HUES64 (cell line): ENCODE measurements around the gene CTRB1.
"Not testable (repeated sequence)": the region's sequence is repeated elsewhere in the genome, so short reads cannot be mapped to it uniquely, and the experiment has no call there.

ENCODE experiments used
- H3K27ac ChIP-seq: 2 replicates; pipeline ENCODE4 v1.7.0; 2013; ENCODE audit warnings: low read depth, low read length, inconsistent platforms
- H3K27me3 ChIP-seq: 2 replicates; pipeline ENCODE4 v1.6.1; 2013; ENCODE audit warnings: mild to moderate bottlenecking, low read length; ENCODE audit not compliant: insufficient read depth
- H3K36me3 ChIP-seq: 2 replicates; pipeline ENCODE4 v1.6.1; 2013; ENCODE audit warnings: mild to moderate bottlenecking, low read length; ENCODE audit not compliant: insufficient read depth
- H3K4me1 ChIP-seq: 2 replicates; pipeline ENCODE4 v1.6.1; 2013; ENCODE audit warnings: mild to moderate bottlenecking, low read length, moderate library complexity; ENCODE audit not compliant: insufficient read depth
- H3K4me3 ChIP-seq: 2 replicates; pipeline ENCODE4 v1.5.1; 2013; ENCODE audit warnings: mild to moderate bottlenecking, low read length, moderate library complexity
- H3K9ac ChIP-seq: 2 replicates; pipeline ENCODE4 v1.6.1; 2013; ENCODE audit warnings: mild to moderate bottlenecking, low read depth, low read length
- H3K9me3 ChIP-seq: 2 replicates; pipeline ENCODE4 v1.6.1; 2013; ENCODE audit warnings: low read depth, low read length; ENCODE audit not compliant: insufficient read depth
- WGBS: fragments of 150-250, 120-280 bp; methylation state at CpG from one replicate; pipeline ENCODE4 v1.1.7; 2013; ENCODE audit warnings: missing lambda C conversion rate; 5-methylcytosine and 5-hydroxymethylcytosine counted together

Gene CTRB1

DNA sequence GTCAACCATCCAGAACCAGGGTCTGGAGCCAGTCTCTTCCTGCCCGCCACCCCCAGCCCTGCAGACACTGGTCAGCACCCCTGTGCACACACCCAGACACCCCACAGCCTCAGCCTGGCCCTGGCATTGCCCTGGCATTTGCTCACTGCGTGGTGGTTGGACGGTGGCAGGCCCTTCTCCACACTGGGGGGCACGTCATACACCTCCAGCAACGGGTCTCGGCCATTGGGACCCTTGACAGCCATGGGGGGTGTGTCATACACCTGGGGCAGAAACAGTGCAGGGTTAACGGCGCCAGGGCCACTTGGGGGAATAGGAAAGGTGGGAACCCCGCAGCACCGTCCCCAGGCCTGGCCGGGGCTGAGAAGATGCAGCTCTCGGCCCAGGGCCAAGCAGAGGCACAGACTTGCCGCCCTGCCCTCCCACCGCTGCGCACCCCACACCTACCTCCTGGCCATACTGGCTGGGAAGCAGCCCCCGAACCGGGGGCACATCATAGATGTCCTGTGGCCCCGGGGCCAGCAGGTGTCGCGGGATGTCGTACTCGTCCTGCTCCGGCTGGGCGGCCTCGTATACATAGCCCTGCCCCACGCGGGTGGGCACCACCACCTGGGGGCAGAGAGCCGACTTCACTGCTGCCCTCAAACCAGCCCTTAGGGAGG is 18.1 kb downstream of the CTRB1 start:
- 96% methylated on average over 28 of the region's 28 CpGs for WGBS
- Histone ChIP-seq H3K36me3 (peaks cover 71% of the 10 kb centered on the region), H3K9ac (no peak overlapping the region), H3K4me1 (peaks cover 4% of the 10 kb centered on the region; the same call in 1 of the 2 replicates), H3K9me3 (no peaks in the 10 kb centered on the region), H3K4me3 (no peak overlapping the region), H3K27ac (no peak overlapping the region), H3K27me3 (no peaks in the 10 kb centered on the region)

DNA sequence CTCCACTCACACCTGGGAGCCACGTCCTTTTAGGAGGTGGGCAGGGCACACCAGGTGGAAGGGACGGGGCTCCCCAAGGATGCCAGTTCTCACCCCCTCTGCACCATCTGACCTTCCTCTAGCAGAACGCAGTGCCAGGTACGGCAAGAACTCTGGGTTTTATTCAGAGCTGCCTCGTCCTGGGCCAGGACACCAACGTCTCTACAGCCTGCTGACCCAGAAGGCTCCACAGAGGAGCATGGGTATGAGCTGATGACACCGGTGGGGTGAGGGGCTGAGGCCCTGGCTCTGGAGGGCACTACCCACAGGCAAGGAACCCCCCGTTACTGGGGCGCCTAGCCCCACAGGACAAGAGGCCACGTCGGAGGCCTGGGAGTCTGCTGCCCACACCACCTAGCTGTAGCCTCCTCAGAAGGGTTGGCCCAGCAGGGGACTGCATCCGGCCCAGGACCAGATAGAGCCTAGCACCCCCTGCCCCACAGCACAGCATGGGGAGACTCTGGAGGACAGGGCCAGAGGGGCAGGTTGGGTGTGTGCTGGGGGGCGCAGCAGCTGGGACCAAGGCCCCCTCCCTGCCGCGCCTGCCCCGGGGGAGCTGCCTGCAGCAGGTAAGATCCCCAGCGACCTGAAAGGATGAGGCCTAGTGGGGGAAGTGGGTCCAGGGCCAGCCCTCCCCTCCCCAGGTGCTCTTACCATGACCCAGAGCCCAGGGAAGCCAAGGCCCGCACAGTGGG is 18.8 kb downstream of the CTRB1 start:
- Histone ChIP-seq H3K4me1 (peaks cover 4% of the 10 kb centered on the region; the same call in 1 of the 2 replicates), H3K27ac (peak overlapping the region; percentile 71; the same call in 1 of the 2 replicates), H3K9ac (0 out of 2 replicates have a peak overlapping the region, but pooled peaks have one; percentile 19), H3K4me3 (no peak overlapping the region), H3K36me3 (peaks cover 75% of the 10 kb centered on the region), H3K9me3 (no peaks in the 10 kb centered on the region), H3K27me3 (no peaks in the 10 kb centered on the region)
- 93% methylated on average over 18 of the region's 18 CpGs for WGBS

DNA sequence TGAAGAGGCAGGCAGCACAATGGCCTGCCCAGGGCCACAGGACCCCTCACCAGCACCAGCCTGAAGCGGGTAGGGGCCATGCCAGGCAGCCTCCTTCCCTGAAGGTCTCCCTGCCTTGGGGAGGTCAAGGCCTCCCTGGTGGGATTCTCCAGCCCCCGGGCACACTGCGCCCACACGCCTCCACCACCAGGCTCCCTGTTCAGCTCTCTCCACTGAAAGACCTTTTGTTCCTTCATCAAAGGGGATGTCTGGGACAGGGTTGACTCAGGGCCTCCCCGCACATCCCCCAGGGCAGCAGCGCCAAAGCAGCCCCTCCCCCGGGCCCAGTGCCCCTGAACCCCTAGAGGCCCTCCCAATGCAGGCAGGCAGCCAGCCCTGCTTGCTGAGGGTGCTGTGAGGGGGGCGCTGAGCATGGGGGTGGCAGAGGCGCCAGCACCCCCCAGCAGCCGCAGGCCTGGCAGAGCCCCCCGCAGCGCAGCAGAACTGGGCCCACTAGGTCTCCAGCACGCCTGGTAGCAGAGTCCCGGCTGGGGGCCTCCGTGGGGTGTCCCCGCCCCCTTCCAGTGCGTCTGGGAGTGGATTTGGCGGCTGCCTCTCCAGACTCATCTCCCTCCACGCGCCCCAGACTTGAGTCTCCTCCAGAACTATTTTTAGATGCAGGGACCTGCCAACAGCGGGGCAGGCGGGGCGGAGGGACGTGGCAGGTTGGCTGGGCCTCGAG is 19.5 kb downstream of the CTRB1 start:
- no peaks in the 10 kb centered on the region for H3K9me3 ChIP-seq
- H3K36me3 ChIP-seq: peaks cover 73% of the 10 kb centered on the region
- no peak overlapping the region for H3K4me3 ChIP-seq
- H3K27me3 ChIP-seq: no peaks in the 10 kb centered on the region
- H3K27ac ChIP-seq: peak overlapping the region; percentile 71
- WGBS: 87% methylated on average over 25 of the region's 25 CpGs
- 0 out of 2 replicates have a peak overlapping the region, but pooled peaks have one; percentile 46 for H3K9ac ChIP-seq
- H3K4me1 ChIP-seq: peaks cover 4% of the 10 kb centered on the region; the same call in 1 of the 2 replicates

DNA sequence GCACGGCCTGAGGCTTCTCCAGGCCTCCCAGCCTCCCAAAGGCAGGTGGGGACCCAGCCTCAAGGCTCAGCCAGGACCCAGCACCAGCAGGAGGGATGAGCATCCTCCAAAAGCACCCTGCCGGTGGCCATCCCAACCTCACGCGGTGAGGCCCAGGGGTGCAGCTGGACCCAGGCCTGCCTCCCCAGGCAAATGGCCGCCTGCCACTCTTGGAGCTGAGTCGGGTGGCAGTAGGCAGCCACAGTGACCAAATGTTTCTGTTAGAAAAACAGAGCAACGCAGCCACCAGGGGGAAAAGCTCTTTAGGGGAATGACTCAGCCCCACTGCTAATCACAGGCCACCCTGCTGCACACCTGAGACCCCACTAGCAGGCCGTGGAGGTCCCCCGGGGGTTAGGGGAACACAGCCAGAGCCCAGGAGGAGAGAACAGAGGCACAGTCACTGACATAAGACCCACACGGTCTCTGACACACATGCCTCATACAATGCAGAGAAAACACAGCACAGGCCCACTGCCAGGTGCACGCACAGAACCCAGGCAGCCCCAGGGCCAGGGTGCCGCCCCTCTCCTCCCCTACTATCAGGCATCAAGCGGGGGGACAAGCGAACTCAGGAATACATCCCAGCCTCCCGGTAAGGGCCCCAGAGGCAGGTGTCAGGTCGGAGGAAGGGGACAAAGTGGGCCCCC is 20.2 kb downstream of the CTRB1 start:
- peaks cover 5% of the 10 kb centered on the region; the same call in 1 of the 2 replicates for H3K4me1 ChIP-seq
- H3K36me3 ChIP-seq: peaks cover 68% of the 10 kb centered on the region
- H3K27ac ChIP-seq: peak overlapping the region; percentile 71
- no peaks in the 10 kb centered on the region for H3K9me3 ChIP-seq
- 0 out of 2 replicates have a peak overlapping the region, but pooled peaks have one; percentile 46 for H3K9ac ChIP-seq
- H3K4me3 ChIP-seq: no peak overlapping the region
- 87% methylated on average over 16 of the region's 16 CpGs for WGBS
- H3K27me3 ChIP-seq: no peaks in the 10 kb centered on the region

DNA sequence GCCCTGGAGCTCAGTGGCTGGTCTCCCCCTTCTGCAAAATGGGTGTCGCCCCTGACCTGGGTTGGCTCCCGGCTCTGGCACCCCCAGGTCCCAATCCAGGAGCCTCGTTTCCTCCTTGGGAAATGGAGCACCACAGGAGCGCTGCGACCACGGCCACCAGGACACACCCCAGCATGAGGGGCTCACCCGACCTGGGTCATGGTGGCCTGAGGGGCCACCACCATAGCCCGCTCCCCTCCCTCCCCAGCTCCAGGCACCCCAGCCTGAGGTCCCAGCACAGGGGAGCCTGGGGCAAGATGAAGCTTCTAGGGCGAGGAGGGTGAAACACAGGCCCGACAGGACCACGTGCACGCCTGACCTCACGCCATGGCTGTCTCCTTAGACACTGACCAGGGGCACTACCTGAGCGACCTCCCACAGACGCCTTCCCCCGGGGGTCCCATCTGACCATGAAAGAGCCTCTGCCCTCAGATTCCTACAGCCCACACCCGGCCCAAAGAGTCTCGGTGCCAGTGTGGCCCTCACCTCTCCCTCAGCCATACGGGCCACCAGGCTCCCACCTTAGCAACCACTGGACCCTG is 20.8 kb downstream of the CTRB1 start:
- H3K27me3 ChIP-seq: no peaks in the 10 kb centered on the region
- 93% methylated on average over 19 of the region's 19 CpGs for WGBS
- 0 out of 2 replicates have a peak overlapping the region, but pooled peaks have one; percentile 46 for H3K9ac ChIP-seq
- peaks cover 10% of the 10 kb centered on the region for H3K4me1 ChIP-seq
- peak overlapping the region; percentile 71; the same call in 1 of the 2 replicates for H3K27ac ChIP-seq
- H3K4me3 ChIP-seq: no peak overlapping the region
- H3K9me3 ChIP-seq: no peaks in the 10 kb centered on the region
- peaks cover 65% of the 10 kb centered on the region for H3K36me3 ChIP-seq

DNA sequence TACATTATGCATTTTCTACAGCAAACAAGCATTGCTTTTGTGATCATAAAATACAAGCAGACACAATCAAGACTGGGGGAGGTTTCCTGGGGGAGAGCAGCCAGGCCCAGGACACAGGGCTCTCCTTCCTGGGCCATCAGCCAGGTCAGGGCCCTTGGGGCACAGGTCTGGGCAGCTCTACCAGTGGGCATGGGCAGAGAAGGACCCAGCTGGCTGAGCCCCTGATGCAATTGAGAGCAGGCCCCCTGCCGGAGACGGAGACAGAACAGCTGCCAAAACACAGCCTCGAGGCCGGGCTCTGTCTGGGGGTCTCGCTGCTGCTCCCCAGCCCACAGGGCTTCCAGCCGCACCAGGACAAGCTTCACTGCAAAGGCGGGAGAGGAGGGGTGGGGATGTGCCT is 21.8 kb downstream of the CTRB1 start:
- Histone ChIP-seq H3K36me3 (peaks cover 56% of the 10 kb centered on the region), H3K4me1 (peaks cover 21% of the 10 kb centered on the region)
- H3K27ac ChIP-seq, H3K9ac ChIP-seq, H3K4me3 ChIP-seq, H3K27me3 ChIP-seq, H3K9me3 ChIP-seq: not testable (repeated sequence)
- 96% methylated on average over 7 of the region's 7 CpGs for WGBS

DNA sequence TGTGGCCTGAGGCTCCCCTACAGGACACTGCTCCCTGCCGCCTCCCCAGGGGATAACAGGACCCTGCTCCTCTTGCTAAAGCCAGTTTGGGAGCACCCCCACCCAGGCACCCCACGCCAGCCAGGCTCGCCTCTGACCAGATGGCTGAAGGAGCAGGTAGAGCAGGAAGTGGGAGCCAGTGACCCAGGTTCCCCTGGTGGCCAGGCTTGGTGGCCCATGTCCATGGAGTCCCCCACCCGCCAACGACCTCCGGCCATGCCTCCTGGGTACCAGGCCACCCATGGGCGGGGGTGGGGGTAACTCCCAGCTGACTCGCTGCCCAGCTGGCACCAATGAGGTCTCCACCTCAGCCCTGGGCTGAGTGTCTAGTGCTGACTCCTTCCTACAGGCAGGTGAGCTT is 22.6 kb downstream of the CTRB1 start:
- Histone ChIP-seq H3K27ac (no peak overlapping the region), H3K4me3 (no peak overlapping the region), H3K9me3 (no peaks in the 10 kb centered on the region), H3K4me1 (peaks cover 28% of the 10 kb centered on the region), H3K36me3 (peaks cover 48% of the 10 kb centered on the region), H3K27me3 (no peaks in the 10 kb centered on the region), H3K9ac (no peak overlapping the region)
- WGBS: 84% methylated on average over 8 of the region's 8 CpGs

DNA sequence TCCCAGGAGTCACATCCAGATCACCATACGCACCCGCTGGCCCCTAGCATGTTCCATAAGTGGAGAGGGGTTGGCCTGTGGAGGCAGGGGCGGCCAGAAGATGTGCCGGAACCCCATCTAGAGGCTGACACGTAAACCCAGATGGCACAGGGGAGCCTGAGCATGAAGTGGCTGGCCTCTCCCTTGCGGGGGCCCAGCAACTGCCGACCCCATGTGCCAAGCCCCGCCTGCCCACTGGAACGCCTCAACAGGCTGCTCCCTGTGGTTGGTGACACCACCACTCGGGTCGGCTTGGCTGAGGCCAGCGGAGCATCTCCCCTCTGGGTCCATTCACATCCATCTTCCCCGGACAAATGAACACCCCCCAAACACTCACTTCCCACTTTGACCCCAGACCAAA is 23.2 kb downstream of the CTRB1 start:
- 96% methylated on average over 13 of the region's 13 CpGs for WGBS
- no peak overlapping the region for H3K9ac ChIP-seq
- H3K27ac ChIP-seq: no peak overlapping the region
- H3K36me3 ChIP-seq: peaks cover 43% of the 10 kb centered on the region
- H3K4me3 ChIP-seq: no peak overlapping the region
- no peaks in the 10 kb centered on the region for H3K9me3 ChIP-seq
- H3K4me1 ChIP-seq: peaks cover 33% of the 10 kb centered on the region
- H3K27me3 ChIP-seq: no peaks in the 10 kb centered on the region

DNA sequence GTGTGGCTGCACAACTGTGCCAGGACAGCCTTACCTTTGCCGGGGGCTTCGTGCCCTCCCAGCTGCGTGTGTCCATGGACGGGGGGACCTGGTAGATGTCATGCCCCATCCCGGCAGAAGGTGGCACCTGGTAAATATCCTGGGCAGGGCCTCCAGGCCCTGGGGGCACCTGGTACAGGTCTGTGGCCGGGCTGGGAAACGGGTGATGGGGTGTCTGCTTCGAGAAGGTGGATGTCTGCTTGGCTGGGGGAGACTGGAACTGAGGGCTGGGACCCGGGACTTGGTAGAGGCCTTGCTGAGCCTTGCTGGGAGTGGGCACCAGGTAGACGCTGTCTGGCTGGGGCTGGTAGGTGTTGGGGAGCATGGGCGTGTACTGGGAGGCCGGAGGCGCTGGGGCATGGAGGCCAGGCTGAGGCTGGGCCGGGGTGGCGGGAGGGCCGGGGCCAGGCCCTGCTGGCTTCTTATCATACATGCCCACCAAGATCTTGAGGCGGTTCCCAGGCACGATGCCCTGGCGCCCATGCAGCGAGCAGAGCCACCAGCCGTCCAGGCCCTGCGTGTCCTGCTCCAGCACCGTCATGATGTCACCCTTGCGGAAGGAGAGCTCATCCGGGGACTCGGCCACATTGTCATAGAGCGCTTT is 23.8 kb downstream of the CTRB1 start:
- H3K4me3 ChIP-seq, H3K9me3 ChIP-seq, H3K27me3 ChIP-seq, H3K27ac ChIP-seq, H3K9ac ChIP-seq: not testable (repeated sequence)
- Histone ChIP-seq H3K4me1 (peaks cover 33% of the 10 kb centered on the region), H3K36me3 (peaks cover 40% of the 10 kb centered on the region)
- 96% methylated on average over 27 of the region's 27 CpGs for WGBS

DNA sequence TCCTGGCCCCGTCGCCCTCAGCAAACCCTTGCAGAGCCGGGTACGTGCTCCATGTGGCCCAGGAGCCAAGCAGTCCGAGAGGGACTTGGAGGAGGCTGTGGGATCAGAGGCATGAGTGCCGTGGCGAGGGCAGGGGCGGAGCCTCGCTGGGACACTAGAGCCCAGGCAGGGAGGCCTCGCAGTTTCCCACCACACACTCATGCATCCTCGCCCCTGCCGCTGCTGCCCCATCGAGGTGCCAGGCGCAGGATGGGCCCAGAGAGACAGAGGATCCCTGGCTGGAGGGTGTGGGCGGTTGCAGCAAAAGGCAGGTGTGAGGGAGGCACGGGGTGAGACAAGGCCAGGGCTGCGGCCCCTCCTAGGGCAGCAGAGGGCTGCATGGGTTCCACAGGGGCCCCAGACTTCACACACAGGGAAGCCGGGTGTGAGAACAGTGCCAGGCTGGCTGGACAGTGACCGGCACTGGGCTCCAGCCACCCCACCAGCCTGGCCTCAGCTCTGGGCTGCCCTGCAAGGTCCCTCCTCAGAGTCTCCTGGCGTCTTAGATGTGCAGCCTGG is 25.0 kb downstream of the CTRB1 start:
- Histone ChIP-seq H3K4me3 (no peak overlapping the region), H3K9me3 (no peaks in the 10 kb centered on the region), H3K9ac (no peak overlapping the region; the same call in 1 of the 2 replicates), H3K27me3 (no peaks in the 10 kb centered on the region), H3K4me1 (peaks cover 37% of the 10 kb centered on the region), H3K27ac (peak overlapping the region; percentile 86), H3K36me3 (peaks cover 41% of the 10 kb centered on the region)
- 91% methylated on average over 20 of the region's 20 CpGs for WGBS
